HG03159 (cell line): ENCODE data around the gene MAP4.
"Not testable (repeated sequence)": the region's sequence is repeated elsewhere in the genome, so short reads cannot be mapped to it uniquely, and the experiment has no call there.

Experiments
- ATAC-seq: cut with Tn5 transposase; IDR thresholded peaks from one replicate; pipeline ENCODE4 v1.9.1; 2021; ENCODE audit warnings: mild to moderate bottlenecking, moderate library complexity; ENCODE audit not compliant: unreplicated experiment

The MAP4 gene

DNA sequence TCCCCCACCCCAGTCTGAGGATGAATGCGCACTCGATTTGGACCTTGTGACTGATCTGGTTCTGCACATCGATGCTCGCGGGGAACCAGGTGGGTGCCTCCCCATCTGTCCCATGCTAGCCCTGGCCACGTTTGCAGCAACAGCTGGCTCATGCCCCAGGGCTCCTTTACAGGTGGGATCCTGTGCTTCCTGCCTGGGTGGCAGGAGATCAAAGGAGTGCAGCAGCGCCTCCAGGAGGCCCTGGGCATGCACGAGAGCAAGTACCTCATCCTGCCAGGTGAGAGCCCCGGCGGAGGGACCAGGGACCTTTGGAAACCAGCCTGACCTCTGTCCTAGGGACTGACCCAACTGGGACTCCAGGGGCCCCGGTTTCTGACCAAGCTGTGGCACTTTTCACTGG, 169.0 kb downstream of the MAP4 start:
- ATAC-seq: no peak

DNA sequence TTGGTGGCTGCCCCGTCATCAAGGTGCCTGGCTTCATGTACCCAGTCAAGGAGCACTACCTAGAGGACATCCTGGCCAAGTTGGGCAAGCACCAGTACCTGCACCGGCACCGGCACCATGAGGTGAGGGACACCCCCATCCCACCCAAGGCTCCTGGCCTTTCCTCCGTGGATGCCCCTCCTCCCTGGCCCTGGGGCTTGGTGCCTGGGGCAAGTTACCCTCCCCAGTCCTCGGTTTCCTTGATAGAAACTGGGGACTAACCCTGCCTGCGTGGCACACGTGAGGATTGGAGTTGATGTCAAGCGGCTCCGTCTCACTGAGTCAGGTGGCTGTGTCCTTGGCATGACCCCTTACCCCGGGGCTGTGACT, 169.4 kb downstream of the MAP4 start:
- ATAC-seq: no peak

DNA sequence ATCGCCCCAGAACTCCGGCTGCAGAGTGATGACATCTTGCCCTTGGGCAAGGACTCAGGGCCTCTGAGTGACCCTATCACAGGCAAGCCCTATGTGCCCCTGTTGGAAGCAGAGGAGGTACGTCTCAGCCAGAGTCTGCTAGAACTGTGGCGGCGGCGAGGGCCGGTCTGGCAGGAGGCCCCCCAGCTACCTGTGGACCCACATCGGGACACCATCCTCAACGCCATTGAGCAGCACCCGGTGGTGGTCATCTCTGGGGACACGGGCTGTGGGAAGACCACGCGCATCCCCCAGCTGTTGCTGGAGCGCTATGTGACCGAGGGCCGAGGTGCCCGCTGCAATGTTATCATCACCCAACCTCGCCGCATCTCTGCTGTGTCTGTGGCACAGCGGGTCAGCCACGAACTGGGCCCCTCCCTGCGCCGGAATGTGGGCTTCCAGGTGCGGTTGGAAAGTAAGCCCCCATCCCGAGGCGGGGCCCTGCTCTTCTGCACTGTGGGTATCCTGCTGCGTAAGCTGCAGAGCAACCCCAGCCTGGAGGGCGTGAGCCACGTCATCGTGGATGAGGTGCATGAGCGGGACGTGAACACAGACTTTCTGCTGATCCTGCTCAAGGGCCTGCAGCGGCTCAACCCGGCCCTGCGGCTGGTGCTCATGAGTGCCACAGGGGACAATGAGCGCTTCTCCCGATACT, 169.9 kb downstream of the MAP4 start:
- no peak for ATAC-seq

DNA sequence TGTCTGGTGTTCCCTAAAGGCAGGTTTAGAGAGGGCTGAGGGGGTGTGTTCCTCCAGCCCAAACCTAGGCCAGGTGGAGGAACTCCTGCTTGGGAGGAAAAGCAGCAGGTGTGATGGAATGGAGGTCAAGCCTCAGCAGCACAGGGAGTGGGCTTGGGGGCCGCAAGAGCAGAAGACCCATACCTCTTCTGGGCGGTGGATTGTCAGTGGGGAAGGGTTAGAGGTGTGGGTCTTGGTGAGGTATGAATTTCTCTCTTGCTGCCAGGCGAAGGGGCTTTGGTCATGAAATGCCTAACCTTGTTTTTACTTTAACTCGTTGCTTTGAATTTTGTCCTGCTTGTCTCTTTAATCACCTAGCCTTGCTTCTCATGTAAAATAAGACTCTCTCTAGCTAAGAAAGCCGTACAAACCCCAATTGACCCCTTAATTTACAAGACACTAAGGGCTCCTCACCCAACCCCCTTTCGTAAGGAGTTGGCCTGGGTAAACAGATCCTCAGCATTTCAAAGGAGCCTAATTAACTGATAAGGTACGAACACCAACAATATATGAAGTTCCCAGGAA, 174.3 kb downstream of the MAP4 start:
- ATAC-seq: no peak

DNA sequence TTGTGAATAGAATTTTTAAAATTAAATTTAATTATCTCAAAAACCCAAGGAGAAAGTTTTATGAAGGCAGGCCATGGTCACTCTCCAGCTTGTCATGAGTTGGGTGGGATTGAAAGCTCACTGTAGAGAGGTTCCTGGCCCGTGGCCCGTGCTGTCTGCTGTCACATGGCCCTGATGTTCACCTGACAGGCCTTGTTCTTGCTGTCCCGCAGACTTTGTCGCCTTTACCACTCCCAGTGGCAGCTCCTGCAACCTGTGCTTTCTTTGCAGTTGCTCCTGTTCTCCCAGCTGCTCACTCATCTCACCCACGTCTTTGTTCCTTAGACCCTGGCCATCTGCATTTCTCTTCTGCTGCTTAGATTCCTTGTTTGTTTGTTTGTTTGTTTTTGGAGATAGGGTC, 177.7 kb downstream of the MAP4 start:
- no peak for ATAC-seq

DNA sequence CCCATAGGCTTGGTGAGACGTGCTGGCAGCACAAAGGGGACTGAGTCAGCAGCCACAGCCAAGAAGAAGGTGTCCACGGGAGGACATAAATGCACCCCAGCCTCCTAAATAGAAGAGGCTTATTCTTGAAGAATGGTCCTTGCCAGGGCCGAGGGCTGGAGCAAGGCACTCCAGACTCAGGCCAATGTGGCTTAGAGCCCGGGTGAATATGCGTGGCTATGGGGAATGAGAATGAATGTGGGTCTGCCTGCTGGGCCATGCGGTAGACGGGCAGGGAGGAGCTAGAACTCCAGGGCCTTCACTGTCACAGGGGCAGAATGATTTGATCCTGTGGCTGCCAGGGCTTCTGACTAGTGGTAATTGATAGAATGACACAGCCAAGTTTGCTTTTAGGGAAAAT, 179.2 kb downstream of the MAP4 start:
- no peak for ATAC-seq

DNA sequence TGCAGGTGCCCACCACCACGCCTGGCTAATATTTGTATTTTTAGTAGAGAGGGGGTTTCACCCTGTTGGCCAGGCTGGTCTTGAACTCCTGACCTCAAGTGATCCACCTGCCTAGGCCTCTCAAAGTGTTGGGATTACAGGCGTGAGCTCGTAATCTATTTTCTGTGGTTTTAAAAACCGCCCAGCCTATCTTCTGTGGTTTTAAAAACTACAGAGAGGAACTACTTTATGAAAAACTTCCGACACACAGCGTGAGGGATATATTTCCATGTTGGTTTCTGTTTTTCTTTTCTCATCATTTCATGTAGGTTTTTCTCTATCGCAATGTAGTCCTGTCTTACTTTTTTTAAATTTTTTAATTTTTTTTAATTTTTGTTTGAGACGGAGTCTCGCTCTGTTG, 186.7 kb downstream of the MAP4 start:
- ATAC-seq: not testable (repeated sequence)

DNA sequence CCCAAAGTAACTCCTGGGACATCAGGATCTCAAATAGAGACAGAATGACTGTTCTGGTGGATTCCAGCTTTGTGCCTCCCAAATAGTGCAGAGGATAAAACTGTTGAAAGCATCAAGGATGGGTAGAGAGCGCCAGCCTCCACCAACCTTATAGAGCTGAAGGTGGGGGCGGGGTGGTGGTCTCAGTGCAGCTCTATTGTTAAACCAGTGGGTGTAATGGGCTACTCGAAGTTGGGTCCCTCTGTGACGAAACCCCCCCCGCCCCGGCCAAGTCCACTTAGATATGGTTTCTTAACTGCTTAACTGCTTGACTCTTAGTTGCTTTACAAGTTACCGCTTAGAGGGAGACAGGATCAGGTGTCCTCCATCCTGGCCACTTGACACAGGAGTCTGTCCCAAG, 190.6 kb downstream of the MAP4 start:
- no peak for ATAC-seq

DNA sequence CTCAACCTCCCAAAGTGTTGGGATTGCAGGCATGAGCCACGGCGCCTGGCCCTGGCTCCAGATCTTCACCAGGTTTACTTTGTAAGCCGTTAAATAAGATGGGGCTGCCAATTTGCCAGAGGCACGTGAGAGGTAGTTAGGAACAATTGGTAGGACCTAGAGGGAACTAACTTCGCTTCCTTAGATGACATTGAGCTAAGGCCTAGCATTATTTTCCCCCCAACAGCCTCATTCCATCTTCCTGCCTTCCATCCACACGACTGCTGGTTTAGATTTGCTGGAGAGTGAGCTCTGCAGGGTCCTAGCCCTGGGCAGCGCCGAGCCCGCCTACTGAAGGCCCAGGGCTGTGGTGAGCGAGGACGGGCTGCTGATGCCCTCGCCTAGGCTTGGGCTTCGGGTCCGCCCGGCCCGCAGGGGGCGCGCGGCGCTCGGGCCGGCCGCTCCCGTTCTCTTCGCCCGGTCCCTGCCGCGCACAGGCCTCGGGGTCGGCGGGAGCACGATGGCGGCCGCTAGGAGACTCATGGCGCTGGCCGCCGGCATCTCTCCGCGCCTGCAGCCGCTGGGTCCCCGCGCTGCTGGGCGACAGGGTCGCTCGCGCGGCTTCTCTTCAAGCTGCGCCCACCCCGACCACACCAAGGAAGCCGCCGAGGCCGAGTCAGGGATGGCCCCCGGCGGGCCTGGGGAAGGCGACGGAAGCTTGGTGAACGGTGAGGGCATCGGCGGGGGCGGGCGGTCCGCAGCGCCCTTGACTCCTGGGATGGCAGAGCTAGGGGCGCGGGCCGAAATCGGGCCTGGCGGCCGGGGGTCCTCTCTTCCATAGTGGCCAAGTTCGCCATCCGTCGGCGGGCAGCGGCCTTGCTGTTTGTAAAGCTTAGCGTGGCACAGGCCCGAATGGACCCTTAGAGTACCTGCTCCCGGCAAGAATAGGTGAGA, 191.4 kb downstream of the MAP4 start:
- peak; percentile 89 for ATAC-seq

DNA sequence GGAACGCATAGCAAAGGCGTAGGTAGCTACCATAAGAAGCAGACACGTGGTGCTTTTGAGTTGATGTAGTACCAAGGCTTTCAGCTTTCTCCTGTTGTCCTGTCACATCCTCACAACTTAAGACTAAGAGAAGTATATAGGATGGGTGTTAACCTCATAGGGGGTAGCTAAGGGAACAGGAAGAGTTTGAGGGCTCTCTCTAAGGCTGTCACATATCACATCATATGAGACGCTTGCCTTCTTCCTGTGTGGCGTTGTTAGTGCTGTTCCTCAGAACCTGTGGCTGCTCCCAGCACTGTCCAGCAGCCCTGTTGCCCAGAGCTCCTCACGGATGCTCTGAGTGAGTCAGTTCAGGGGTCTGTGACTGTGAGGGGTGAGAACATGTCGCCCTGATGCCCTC, 198.6 kb downstream of the MAP4 start:
- ATAC-seq: no peak

DNA sequence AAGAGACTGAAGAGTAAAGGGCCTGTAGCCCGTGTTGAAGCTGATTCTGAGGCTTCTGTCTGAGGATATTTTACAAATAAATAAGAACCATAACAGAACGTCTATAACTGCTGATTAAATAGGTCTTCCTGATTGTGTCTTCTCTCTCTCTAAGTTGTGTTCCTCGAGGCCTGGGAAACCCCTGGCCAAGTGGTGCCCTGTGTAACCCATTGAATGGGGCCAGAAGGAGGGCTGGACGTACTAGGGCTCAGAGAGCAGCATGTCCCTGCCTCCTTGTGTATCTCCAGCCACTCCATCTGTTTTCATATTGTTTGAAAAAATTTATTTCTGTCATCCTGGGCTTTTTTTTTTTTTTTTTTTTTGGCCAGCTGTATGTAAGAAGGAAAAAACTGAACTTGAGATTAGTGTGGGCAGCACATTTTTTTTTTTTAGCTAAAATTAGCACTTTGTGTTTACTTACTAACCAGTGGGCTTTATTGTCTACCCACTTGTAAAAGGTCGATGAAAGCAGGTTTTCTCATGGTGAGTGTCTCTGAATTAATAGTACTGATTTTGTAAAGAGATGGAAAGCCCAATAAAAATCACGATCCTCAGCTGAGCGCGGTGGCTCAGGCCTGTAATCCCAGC, 202.6 kb downstream of the MAP4 start:
- no peak for ATAC-seq

DNA sequence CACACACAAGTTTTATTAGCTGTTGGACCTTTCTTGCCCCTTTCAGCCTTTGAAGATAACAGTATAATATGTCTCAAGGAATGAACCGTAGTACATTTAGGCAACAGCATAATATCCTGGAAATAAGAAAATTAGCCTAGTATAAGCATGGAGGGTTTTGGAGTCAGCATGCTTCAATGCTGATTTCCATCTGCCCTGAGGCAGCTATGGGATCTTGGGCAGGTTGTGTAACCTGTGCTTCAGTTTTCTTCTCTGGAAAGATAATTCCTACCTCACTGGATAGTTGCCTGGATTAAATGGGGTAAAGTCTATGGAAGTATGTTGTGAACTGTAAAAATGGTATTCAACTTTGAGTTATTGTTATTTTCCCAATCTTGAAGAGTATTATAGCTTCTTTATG, 211.6 kb downstream of the MAP4 start:
- ATAC-seq: no peak

DNA sequence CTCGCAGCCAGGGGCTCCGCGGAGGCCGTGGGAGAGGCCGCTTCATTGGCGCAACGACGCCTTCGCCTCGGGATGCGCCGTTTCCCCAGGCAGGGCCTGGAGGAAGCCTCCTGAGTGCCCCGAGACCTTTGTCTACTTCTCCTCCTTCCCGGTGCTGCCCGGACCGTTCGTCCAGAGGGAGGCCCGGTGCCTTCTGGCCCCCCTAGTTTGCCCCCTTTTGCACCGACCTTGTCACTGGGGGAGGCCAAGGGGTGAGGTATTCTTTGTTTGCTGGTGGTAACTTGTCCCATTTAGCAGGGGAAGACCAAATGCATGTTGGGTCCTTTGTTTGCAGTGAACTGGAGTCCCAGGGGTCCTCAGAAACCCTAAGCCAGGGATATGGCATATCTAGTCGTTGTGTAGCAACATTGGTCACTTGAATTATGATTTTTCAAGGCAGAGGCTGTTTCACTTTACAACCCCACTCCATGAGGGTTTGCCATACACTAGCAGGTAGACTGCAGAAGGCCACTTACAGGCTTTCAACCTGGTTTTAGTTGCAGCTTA, 212.7 kb downstream of the MAP4 start:
- peak; percentile 11 for ATAC-seq

DNA sequence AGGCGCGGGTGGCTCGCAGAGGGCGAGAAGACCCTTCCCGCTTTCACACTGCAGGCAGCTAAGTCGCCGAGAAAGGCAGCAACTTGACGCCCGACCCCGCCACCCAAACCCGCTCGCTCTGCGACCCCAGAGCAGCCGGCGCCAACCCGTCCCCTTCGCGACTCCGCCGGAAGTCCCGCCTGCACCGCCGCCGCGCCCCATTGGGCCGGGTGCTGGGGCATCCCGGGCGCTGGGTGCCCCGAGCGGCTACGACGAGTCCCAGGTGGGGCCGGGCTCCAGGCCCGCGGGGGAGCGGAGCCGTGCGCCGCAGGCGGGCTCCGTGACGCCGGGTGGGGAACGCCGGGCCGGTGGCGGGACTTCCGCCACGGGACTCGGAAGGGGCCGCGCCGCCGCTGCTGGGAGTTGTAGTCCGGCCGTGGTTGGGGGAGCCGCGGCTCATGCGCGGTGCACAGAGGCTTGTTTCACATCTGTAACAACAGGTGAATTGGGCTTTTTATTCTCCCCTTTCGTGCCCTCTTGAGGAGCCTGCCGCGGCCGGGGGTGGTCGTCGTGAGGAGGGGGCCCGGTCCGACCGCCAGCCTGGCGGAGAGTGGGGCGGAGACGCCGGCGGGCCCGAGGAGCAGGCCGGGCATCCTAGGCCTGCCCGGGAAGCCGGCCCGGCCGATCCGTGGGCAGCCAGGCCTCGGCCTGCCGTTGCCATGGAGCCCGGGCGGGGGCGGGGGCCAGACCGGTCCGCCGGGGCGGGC, 213.3 kb downstream of the MAP4 start, which contains the start of gene DHX30:
Gene DHX30, plus strand, starts transcription at position 405 of the 746 bp plus-strand sequence. CDS start 7,546 bp downstream, outside the sequence.
- peak; percentile 88 for ATAC-seq
